ENCODE measurements around the gene NOTCH1.

DNA sequence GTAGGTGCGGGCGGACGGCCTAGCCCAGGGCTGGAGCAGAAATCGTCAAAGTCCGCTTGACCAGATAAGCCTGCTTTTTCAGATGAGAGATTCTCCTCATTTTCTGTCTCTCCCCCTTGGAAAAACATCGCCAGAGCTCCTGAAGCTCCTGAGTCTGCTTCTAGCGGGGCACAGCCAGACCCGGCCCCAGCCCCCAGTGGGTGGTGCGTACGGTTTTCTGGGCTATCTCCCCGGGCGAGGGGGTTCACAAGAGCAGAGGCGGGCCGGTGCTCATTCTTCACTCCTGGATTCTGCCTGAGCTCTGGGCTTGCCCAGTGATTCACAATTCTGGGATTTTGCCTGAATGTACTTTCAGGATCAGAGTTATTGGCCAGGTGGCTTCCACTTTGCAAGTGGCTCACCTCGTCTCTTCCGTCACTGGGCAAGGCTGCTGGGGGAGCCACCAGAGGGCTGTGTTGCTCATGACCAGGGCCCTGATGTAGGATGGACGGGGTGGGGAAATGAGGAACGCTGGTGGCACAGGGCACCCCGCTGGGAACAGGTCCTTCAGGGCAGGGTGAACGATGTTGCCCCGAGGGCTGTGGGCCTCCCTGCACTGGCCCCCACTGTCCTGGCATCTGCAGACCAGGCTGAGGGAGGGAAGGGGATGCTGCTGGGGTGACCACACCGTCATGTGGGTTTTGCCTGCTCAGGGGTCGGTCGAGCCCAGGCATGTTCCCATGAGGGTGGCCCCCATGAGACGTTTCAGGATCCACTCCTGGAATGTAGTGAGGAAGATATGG lies 69.3 kb downstream of the NOTCH1 start:
- TF ChIP-seq, protein P1, sequence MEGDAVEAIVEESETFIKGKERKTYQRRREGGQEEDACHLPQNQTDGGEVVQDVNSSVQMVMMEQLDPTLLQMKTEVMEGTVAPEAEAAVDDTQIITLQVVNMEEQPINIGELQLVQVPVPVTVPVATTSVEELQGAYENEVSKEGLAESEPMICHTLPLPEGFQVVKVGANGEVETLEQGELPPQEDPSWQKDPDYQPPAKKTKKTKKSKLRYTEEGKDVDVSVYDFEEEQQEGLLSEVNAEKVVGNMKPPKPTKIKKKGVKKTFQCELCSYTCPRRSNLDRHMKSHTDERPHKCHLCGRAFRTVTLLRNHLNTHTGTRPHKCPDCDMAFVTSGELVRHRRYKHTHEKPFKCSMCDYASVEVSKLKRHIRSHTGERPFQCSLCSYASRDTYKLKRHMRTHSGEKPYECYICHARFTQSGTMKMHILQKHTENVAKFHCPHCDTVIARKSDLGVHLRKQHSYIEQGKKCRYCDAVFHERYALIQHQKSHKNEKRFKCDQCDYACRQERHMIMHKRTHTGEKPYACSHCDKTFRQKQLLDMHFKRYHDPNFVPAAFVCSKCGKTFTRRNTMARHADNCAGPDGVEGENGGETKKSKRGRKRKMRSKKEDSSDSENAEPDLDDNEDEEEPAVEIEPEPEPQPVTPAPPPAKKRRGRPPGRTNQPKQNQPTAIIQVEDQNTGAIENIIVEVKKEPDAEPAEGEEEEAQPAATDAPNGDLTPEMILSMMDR (IDR thresholded peaks at IDR 0.05), result no peak
- no peak for TF ChIP-seq POLR2A (IDR thresholded peaks at IDR 0.05)
